ENCODE results near the gene CIAO2A. TPM values are rescaled to one million over a fixed set of nuclear protein-coding genes. Genes with fewer than 3 reads are reported as not detected.

The CIAO2A gene
- total and polyA plus RNA-seq, 8 donors: 51.4 to 73.0 (median 59.2) TPM

- Histone ChIP-seq H3K36me3 (no peaks in the 10 kb centered on the region), H3K4me3 (peak overlapping the region; percentile 96 to 98), H3K27ac (peak overlapping the region; percentile 87 to 94), H3K27me3 (no peaks in the 10 kb centered on the region), H3K4me1 (peaks cover 29 to 82% of the 10 kb centered on the region in 2 donors), H3K9me3 (no peaks in the 10 kb centered on the region)
- intact Hi-C loops (cut with DNase I): no loop called here
- DNase-seq (peak in 1 of 4 donors; percentile 24), ATAC-seq (no peak)
- TF ChIP-seq CTCF (IDR thresholded peaks at IDR 0.05): no peak
These were observed 3.2 kb upstream of the CIAO2A start for GRCh38 chr15:64096668-64097384.

- Histone ChIP-seq H3K27ac (peak within 1 kb of the TSS; percentile 87 to 94), H3K36me3 (no peaks in the 10 kb centered on the region), H3K27me3 (no peaks in the 10 kb centered on the region), H3K4me3 (peak within 1 kb of the TSS; percentile 96 to 98), H3K9me3 (no peaks in the 10 kb centered on the region), H3K4me1 (peaks cover 25 to 82% of the 10 kb centered on the region in 2 donors)
- DNase-seq: peak; percentile 89 to 96 (median 96)
- peak; percentile 83 for ATAC-seq
- TF ChIP-seq CTCF (IDR thresholded peaks at IDR 0.05): no peak
- intact Hi-C loops (cut with DNase I): no loop called here
These were observed 2.4 kb upstream of the CIAO2A start, which contains the start of gene SNX1 for GRCh38 chr15:64095795-64096667. TSS of gene SNX1 (plus strand) at chr15:64095982. CDS start at chr15:64096014, 32 bp downstream.

GRCh38 chr15:64095431-64095794 lies 1.8 kb upstream of the CIAO2A start:
- Histone ChIP-seq H3K4me1 (peaks cover 24 to 82% of the 10 kb centered on the region in 2 donors), H3K36me3 (no peaks in the 10 kb centered on the region), H3K9me3 (no peaks in the 10 kb centered on the region), H3K4me3 (peak overlapping the region; percentile 96 to 98), H3K27me3 (no peaks in the 10 kb centered on the region), H3K27ac (peak overlapping the region; percentile 87 to 94)
- intact Hi-C loops (cut with DNase I): no loop called here
- ATAC-seq (no peak), DNase-seq (no peak)
- no peak for TF ChIP-seq CTCF (IDR thresholded peaks at IDR 0.05)

- Histone ChIP-seq H3K9me3 (no peaks in the 10 kb centered on the region), H3K36me3 (peaks cover 0 to 12% of the 10 kb centered on the region in 2 donors), H3K4me1 (peaks cover 19 to 77% of the 10 kb centered on the region in 2 donors), H3K27me3 (no peaks in the 10 kb centered on the region), H3K27ac (peak overlapping the region; percentile 90 to 95), H3K4me3 (peak overlapping the region; percentile 49 to 81)
- TF ChIP-seq CTCF (IDR thresholded peaks at IDR 0.05): no peak
- intact Hi-C loops (cut with DNase I): no loop called here
- ATAC-seq: peak; percentile 32
- DNase-seq: peak in 3 of 4 donors; percentile 48 to 63 (median 49)
These were observed 593 bp downstream of the CIAO2A start for GRCh38 chr15:64092864-64093626.
